Stimulated activated naive CD8-positive, alpha-beta T cell treated with anti-CD3 and anti-CD28 coated beads, Interleukin-15, Interleukin-2, amounts not matched to agents 100 ng/mL and 50 ng/mL, for 24 hours (primary cell): ENCODE results near the gene B9D1.

Source experiments
- H3K27ac Mint-ChIP-seq: one replicate; pipeline ENCODE4 v1.8.0; 2021; ENCODE audit warnings: mild to moderate bottlenecking, mixed read lengths
- H3K27me3 Mint-ChIP-seq: one replicate; pipeline ENCODE4 v1.8.0; 2021; ENCODE audit warnings: mixed read lengths
- H3K36me3 Mint-ChIP-seq: one replicate; pipeline ENCODE4 v1.8.0; 2021; ENCODE audit warnings: low read depth, mixed read lengths
- H3K4me1 Mint-ChIP-seq: one replicate; pipeline ENCODE4 v1.8.0; 2021; ENCODE audit warnings: low read depth, mixed read lengths
- H3K4me3 Mint-ChIP-seq: one replicate; pipeline ENCODE4 v1.8.0; 2021; ENCODE audit warnings: mild to moderate bottlenecking, mixed read lengths
- H3K9me3 Mint-ChIP-seq: one replicate; pipeline ENCODE4 v1.8.0; 2021; ENCODE audit warnings: mixed read lengths

The B9D1 gene

DNA sequence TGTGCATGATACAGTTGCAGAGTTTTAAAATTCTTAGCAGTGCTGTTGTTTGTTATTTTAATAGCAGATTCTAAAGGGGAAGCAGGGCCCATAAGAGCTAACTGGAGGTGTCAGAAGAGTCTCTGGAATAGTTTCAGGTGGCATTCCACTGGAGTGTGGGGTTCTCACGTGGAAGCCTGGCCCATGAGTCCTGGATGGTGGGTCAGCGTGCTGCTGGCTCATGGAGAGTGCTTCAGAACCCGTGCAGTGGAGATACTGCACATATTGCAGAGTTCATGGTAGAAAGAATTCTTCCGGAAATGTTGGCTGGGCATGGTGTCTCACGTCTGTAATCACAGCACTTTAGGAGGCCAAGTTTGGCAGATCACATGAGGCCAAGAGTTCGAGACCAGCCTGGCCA, 43.9 kb downstream of the B9D1 start:
- Mint-ChIP-seq H3K27ac (no peak overlapping the region), H3K4me3 (no peak overlapping the region), H3K4me1 (no peaks in the 10 kb centered on the region), H3K9me3 (no peaks in the 10 kb centered on the region), H3K27me3 (peaks cover 11% of the 10 kb centered on the region), H3K36me3 (peaks cover under 1% of the 10 kb centered on the region)

DNA sequence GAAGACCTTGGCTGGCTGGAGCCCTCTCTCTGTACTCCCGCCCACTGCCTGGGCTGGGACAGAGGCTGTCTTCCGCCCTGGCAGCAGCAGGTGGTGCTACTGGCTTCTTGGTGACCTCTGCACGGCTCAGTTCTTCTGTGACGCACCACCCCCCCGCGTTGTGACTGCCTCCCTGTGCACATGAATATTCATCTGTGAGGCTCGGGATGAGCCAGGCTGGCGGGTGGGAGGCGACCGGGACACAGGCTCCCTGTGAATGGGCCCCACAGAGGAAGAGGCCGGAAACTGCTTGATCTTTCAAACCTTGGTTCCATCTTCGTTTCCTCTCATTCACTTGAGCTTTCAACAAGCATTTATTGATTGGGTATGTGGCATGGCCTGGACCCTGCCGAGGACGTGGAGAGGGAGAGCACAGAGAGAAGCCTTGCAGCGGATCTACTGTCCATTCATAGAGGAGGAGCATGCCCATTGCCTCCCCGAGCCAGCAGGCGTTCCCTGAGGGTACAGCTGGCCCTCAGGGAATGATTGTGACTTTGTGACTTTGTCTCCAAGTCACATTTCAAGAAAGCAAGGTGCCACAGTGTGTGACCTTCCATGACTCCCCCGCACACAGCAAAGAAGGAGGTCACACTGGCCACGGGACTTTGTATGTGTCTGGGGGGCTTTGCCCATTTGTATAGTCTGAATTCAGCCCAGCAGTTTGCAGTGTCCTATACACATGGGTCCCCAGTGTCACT, 45.0 kb downstream of the B9D1 start:
- Mint-ChIP-seq H3K36me3 (no peaks in the 10 kb centered on the region), H3K4me3 (no peak overlapping the region), H3K9me3 (no peaks in the 10 kb centered on the region), H3K4me1 (no peaks in the 10 kb centered on the region), H3K27ac (no peak overlapping the region), H3K27me3 (peaks cover 3% of the 10 kb centered on the region)

DNA sequence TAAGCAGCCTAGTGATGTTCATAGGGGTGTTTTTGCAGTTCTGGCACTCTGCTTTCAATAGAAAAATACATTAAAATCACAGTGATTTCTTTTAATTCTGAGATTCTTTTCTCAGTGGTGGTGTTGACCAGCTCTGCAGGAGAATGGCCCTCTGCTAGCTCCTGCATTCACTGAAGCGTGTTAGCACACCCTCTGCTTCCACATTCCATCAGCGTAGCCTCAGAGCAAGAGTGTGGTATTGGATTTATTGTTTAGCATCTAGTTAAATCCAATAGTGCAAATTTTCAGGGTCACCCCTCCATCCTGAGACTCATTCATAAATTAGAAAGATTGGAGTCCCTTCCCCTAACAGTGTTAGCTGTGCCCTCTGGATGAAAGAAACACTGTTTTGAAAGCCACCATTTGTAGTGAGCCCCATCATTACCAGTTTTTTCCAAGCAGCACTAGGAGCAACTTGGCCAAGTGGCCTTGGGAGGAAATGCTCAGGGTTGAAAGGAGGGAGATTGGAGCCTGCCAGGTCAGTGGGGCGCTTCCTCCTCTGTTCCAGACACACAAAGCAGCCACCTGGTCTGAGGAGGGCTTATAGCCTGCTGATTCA, 45.7 kb downstream of the B9D1 start:
- H3K36me3 Mint-ChIP-seq: peaks cover 3% of the 10 kb centered on the region
- peaks cover 7% of the 10 kb centered on the region for H3K27me3 Mint-ChIP-seq
- H3K4me1 Mint-ChIP-seq: no peaks in the 10 kb centered on the region
- H3K4me3 Mint-ChIP-seq: no peak overlapping the region
- H3K9me3 Mint-ChIP-seq: no peaks in the 10 kb centered on the region
- no peak overlapping the region for H3K27ac Mint-ChIP-seq

DNA sequence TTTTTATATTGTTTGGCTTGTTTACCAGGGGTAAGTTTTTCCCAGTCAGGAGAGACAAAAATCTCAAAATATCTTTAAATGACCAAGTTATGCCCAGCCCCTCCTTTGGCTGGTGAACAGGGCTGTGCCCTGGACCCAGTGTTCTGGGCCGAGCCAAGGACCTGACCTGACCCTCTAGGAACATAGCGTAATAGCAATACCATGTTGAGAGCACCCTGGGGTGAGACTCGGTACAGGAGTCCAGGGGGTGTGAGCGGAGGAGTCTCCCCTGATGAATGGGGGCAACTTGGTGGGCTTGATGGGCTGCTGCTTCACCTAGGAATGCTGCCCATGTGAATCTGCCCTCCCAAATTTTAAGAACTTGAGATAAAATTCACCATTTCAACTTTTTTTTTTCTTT, 47.4 kb downstream of the B9D1 start:
- Mint-ChIP-seq H3K4me3 (no peak overlapping the region), H3K4me1 (no peaks in the 10 kb centered on the region), H3K27ac (no peak overlapping the region), H3K27me3 (peaks cover 14% of the 10 kb centered on the region), H3K9me3 (no peaks in the 10 kb centered on the region), H3K36me3 (peaks cover 6% of the 10 kb centered on the region)

DNA sequence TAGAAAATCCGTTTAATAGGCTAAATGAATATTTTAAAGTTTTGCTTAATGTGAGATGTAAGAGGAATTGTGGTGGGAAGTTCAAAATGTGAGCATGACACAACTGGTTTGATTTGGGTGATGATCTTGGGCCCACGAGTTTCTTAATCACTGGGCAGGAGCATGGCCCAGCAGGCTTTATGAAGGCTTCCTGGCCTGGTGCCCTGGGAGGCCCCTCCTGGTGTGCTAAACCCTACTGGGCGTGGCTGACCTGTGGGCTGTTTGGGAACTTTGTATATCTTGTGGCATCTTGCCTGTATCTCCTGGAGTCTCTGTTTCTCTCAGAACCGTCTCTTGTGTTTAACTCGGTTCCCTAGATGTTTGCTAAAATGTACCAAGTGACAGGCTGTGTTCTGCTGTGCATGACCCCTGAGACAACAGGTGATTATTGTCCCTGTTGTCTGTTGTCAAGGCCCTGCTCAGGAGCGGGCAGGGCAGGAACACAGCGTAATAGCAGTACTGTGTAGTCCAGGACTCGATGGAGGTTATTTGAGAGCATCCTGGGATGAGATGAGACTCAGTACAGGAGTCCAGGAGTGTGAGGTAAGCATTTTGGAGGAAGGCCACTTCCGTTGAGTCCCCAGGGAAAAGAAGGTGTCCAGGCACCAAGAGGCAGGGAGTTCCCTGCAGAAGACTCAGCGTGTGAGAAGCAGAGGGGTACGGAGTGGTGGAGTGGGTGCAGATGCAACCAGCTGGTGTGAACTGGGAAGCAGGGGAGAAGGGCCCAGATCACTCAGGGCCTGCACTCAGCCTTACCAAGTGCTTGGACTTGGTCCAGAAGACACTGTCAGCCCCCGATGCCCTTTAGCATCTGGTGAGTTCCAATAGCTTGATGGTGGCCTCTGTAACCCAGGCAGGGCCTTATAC, 48.5 kb downstream of the B9D1 start:
- Mint-ChIP-seq H3K36me3 (peaks cover 6% of the 10 kb centered on the region), H3K27ac (no peak overlapping the region), H3K4me1 (no peaks in the 10 kb centered on the region), H3K27me3 (peaks cover 22% of the 10 kb centered on the region), H3K9me3 (no peaks in the 10 kb centered on the region), H3K4me3 (no peak overlapping the region)

DNA sequence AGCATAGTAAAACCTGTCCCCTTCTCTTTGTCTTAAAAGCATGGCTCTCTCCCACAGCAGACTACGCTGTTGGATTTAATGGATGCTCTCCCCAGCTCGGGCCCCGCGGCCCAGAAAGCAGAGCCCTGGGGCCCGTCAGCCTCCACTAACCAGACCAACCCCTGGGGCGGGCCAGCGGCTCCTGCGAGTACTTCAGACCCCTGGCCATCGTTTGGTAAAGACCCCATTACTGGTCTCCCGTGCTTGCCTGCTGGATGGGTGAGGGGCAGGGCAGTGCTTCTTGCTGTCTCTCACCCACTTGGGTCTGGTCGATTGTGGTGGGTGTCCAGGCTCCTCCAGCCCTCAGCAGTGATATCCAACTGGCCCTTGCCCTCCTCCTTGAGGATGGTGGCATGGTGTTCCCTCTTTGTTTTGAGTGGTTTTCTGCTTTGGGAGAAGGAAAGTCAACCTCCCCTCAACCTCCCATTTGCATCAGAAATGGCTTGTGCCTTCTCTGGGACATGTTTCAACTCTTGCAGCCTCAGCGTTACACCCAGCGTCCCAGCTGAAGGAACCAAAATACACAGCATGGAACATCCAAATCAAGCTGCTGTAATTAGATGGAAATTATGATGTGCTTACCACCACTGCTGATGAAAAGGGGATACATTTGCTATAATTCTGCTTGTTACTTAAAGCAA, 49.3 kb downstream of the B9D1 start:
- Mint-ChIP-seq H3K4me1 (no peaks in the 10 kb centered on the region), H3K27me3 (peaks cover 26% of the 10 kb centered on the region), H3K27ac (no peak overlapping the region), H3K4me3 (no peak overlapping the region), H3K36me3 (peaks cover 6% of the 10 kb centered on the region), H3K9me3 (no peaks in the 10 kb centered on the region)

DNA sequence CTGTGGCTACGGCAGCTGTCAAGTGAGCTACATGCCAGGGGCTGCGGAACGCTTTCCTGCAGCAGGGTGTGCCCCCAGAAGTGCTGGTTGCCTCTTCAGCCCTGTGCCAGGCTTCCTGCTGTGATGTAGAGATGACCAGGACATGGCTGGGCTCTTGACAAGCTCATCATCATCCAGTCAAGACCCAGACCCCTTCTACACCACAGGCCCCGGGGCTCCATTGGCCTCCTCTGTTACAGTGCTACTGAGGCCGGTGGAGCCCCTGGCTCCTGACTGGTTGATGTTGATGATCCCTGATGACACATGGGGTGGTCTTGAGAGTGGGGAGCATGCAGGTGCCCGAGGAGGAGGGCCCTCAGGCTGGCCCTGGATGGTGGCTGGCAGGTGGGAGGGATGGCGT, 50.1 kb downstream of the B9D1 start:
- Mint-ChIP-seq H3K9me3 (no peaks in the 10 kb centered on the region), H3K27ac (no peak overlapping the region), H3K27me3 (peaks cover 31% of the 10 kb centered on the region), H3K36me3 (peaks cover 6% of the 10 kb centered on the region), H3K4me1 (peaks cover 4% of the 10 kb centered on the region), H3K4me3 (no peak overlapping the region)

DNA sequence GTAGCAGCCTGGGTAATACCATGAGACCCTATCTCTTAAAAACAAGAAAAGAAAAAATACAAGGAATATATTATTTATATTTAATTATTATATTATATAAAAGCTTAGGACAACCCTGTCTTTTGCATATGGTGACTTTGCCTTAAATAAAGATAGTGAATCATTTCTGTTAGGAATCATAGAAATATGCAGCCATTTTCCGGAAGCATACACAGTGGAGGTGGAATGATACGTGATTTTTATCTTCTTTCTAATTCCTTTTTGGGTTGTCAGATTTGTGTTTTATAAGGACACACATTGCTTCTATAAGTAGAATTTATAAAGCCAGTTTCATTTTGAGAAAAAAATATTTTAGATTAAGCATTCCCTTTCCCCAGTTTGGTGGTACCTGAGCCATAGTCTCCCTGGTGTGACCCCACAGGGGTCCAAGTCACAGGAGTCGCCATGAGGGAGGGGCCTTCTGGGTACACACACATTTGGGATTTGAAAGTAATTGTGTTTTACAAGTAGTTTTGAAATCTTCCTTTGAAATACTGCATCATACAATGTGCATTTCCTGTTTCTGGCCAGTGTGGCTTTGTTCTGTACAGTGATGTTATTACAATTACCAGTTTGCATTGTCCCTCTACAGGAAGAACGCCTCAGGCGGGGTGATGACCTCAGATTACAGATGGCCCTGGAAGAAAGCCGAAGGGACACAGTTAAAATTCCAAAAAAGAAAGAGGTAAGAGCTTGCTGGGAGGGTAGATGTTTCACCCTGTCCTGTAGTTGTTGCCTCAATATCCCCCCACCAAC, 50.9 kb downstream of the B9D1 start:
- peaks cover 6% of the 10 kb centered on the region for H3K36me3 Mint-ChIP-seq
- no peak overlapping the region for H3K4me3 Mint-ChIP-seq
- H3K27ac Mint-ChIP-seq: no peak overlapping the region
- H3K27me3 Mint-ChIP-seq: peaks cover 31% of the 10 kb centered on the region
- H3K4me1 Mint-ChIP-seq: peaks cover 8% of the 10 kb centered on the region
- H3K9me3 Mint-ChIP-seq: no peaks in the 10 kb centered on the region

DNA sequence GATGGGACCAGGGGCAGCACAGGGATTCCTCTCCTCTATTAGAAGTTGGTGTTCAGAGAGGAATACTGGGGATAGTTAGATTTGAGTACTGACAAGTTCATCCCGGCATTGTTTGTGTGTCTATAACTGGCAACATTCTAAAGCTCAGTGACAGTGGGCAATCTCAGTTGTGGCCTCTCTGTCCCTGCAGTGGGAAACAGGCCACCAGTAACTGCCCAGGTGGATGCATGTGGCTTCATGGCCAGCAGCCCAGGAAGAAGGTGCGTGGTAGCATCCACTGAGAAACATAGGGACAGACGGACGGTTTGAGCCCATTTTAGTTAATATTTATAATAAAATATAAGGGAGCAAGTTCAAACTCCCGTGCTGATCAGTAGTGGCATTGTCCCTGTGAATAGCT, 51.5 kb downstream of the B9D1 start:
- H3K27me3 Mint-ChIP-seq: peaks cover 34% of the 10 kb centered on the region
- no peak overlapping the region for H3K4me3 Mint-ChIP-seq
- no peaks in the 10 kb centered on the region for H3K9me3 Mint-ChIP-seq

DNA sequence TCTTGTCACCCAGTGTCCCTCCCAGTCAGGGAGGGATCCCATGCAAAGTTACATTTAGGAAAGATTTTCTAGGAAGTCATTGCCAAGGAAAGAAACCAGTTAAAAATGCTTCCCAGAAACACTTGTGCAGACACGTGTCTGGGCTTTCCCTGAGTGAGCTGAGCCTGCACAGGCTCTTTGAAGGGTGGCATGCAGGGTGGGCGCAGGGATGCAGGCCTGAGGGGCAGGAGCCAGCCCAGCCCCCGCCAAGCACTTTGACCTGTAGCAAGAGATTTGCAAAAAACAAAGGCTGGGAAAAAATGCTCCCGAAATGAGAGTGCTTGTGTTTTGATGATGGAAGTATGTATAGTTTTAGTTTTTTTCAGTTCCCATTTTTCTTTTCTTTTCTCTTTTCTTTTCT, 52.4 kb downstream of the B9D1 start:
- H3K27me3 Mint-ChIP-seq: peaks cover 38% of the 10 kb centered on the region
- peaks cover 23% of the 10 kb centered on the region for H3K4me1 Mint-ChIP-seq
- H3K4me3 Mint-ChIP-seq: no peak overlapping the region
- H3K9me3 Mint-ChIP-seq: no peaks in the 10 kb centered on the region
- H3K27ac Mint-ChIP-seq: no peak overlapping the region
- peaks cover 6% of the 10 kb centered on the region for H3K36me3 Mint-ChIP-seq

More for the DNA sequence above, 51.5 kb downstream of the B9D1 start:
- Mint-ChIP-seq H3K4me1 (peaks cover 14% of the 10 kb centered on the region), H3K36me3 (peaks cover 6% of the 10 kb centered on the region), H3K27ac (no peak overlapping the region)

DNA sequence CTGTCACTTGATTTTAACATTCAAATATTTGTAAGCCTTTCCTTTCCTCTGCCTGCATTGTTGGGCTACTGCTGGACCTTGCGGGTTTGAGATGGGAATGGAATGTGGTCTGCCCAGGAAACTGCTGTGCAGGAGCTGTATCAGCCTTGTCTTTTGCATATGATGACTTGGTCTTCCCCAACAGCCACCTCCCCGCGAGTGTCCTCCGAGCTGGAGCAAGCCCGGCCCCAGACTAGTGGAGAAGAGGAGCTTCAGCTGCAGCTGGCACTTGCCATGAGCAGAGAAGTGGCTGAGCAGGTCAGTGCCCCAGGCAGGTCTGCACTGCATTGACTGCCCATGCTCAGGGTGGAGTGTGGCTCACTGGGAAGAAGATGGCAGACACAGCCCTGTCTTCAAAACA, 52.8 kb downstream of the B9D1 start:
- Mint-ChIP-seq H3K4me3 (no peak overlapping the region), H3K27ac (no peak overlapping the region), H3K4me1 (peaks cover 25% of the 10 kb centered on the region), H3K27me3 (peaks cover 38% of the 10 kb centered on the region), H3K9me3 (no peaks in the 10 kb centered on the region), H3K36me3 (peaks cover 6% of the 10 kb centered on the region)

DNA sequence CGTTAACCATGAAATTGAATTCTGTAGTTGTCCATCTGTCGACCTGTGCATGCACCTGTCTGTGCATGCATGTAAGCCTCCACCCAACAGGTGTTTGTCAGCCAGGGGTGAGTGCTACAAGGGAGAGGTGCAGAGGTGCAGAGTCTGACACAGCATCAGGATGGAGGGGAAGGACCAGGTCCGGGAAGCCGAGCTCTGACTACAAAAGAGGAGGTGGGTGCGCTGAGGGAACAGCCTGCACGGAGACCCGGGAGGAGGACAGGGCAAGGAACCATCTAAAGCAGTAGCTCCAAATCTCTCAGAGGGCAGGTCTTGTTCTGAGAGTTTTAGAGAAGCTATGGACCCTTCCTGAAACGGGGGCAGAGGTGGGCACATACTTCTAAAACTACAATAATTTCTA, 54.1 kb downstream of the B9D1 start:
- Mint-ChIP-seq H3K4me3 (no peak overlapping the region), H3K36me3 (peaks cover 6% of the 10 kb centered on the region), H3K4me1 (peaks cover 29% of the 10 kb centered on the region), H3K27me3 (peaks cover 38% of the 10 kb centered on the region), H3K27ac (no peak overlapping the region), H3K9me3 (no peaks in the 10 kb centered on the region)

DNA sequence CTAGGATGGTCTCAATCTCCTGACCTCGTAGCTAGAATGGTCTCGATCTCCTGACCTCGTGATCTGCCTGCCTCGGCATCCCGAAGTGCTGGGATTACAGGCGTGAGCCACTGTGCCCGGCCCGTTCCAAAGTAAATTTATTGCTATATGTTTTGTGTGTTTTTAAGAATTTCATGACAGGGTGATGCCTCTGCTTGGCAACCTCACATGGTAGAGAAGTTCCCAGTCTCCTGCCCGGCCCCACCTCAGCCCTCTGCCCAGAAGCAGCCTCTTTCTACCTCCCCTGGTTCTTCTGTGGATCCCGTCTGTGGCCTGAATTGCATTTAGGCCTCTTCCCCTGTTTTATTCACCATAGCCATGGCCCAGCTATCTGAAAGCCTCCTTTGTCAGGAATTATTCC, 55.0 kb downstream of the B9D1 start:
- Mint-ChIP-seq H3K36me3 (peaks cover 6% of the 10 kb centered on the region), H3K4me1 (peaks cover 37% of the 10 kb centered on the region), H3K4me3 (no peak overlapping the region), H3K27ac (no peak overlapping the region), H3K27me3 (peaks cover 38% of the 10 kb centered on the region), H3K9me3 (no peaks in the 10 kb centered on the region)
